Thymus (tissue), 11 donors: ENCODE data around the gene EDEM3. TPM values are rescaled to one million over a fixed set of nuclear protein-coding genes. Genes with fewer than 3 reads are reported as not detected.
"Not testable (repeated sequence)": the region's sequence is repeated elsewhere in the genome, so short reads cannot be mapped to it uniquely, and the experiment has no call there.

ENCODE experiments used
- DNase-seq, 9 donors: peaks; one replicate each; pipeline ENCODE4 v3.0.0-alpha.2; 2013; ENCODE audit warnings: low spot score in 9 of 9, low read depth in 6 of 9, missing footprints in 1 of 9
- H3K27ac ChIP-seq, 2 donors: one replicate each; pipeline ENCODE4 v1.5.1; 2013; ENCODE audit warnings: control low read depth in 1 of 2, low read depth in 1 of 2, low read length in 1 of 2, mild to moderate bottlenecking in 1 of 2, moderate library complexity in 1 of 2
- H3K27me3 ChIP-seq, 2 donors: one replicate each; pipeline ENCODE4 v1.5.1; 2013; ENCODE audit warnings: low read length in 1 of 2; ENCODE audit not compliant: control insufficient read depth in 2 of 2, insufficient read depth in 1 of 2
- H3K36me3 ChIP-seq, 2 donors: one replicate each; pipeline ENCODE4 v1.5.1; 2013; ENCODE audit warnings: low read length in 1 of 2, mild to moderate bottlenecking in 1 of 2, moderate library complexity in 1 of 2; ENCODE audit not compliant: control insufficient read depth in 2 of 2, insufficient read depth in 2 of 2
- H3K4me1 ChIP-seq, 2 donors: one replicate each; pipeline ENCODE4 v1.5.1; 2013; ENCODE audit warnings: low read length in 2 of 2; ENCODE audit not compliant: control insufficient read depth in 2 of 2, insufficient read depth in 2 of 2
- H3K4me3 ChIP-seq, 2 donors: one replicate each; pipeline ENCODE4 v1.5.1; 2013; ENCODE audit warnings: low read length in 2 of 2, control low read depth in 1 of 2, mild to moderate bottlenecking in 1 of 2
- H3K9me3 ChIP-seq, 2 donors: one replicate each; pipeline ENCODE4 v1.5.1; 2013; ENCODE audit warnings: low read length in 1 of 2, mild to moderate bottlenecking in 1 of 2; ENCODE audit not compliant: control insufficient read depth in 2 of 2, insufficient read depth in 1 of 2
- WGBS: extraction: QIAGEN DNeasy Blood & Tissue Kit; methylation state at CpG from one replicate; pipeline ENCODE4 v1.1.7; 2013; 5-methylcytosine and 5-hydroxymethylcytosine counted together
- polyA plus RNA-seq: library from polyadenylated mRNA; stranded (reverse); fragments of 200-250 nt; gene quantifications from one replicate; pipeline ENCODE4 v1.2.3, GENCODE V29; 2013
- total RNA-seq: library from RNA; stranded (reverse); fragments of 120-200 nt; gene quantifications from one replicate; pipeline ENCODE4 v1.2.4, GENCODE V29; 2013
- donor health status: healthy.

Gene EDEM3
- total and polyA plus RNA-seq, 2 donors: 19.0 to 24.2 TPM

DNA sequence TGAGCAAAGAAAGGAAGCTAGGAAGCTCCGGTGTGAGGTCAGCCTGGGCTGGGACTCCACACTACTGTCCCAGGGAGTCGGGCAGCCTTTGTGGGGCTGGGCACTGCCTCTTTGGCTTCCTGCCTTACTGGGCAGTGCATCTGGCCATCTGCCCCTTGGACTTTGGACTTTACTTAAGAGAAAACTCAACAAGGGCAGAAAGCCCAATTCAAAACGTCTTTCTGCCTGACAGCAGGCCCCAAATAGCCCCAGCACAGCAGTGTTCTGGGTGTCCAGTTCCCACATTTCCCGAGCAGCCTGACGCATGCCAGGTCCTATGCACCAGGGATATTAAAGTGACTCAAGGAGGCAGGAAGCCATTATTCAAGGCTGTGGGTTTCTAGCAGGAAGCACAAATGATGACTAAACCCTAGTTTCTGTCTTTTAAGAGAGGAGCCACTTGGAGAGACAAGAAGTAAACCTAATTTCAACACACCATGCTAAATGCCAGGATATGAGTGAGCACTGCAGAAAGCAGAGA, 37.9 kb upstream of the EDEM3 start:
- Histone ChIP-seq H3K4me1 (no peaks in the 10 kb centered on the region), H3K36me3 (no peaks in the 10 kb centered on the region), H3K9me3 (no peaks in the 10 kb centered on the region), H3K27me3 (no peaks in the 10 kb centered on the region), H3K4me3 (no peak overlapping the region), H3K27ac (no peak overlapping the region)
- WGBS: 65% methylated on average over 5 of the region's 5 CpGs
- DNase-seq: peak in 1 of 9 donors; percentile 6

DNA sequence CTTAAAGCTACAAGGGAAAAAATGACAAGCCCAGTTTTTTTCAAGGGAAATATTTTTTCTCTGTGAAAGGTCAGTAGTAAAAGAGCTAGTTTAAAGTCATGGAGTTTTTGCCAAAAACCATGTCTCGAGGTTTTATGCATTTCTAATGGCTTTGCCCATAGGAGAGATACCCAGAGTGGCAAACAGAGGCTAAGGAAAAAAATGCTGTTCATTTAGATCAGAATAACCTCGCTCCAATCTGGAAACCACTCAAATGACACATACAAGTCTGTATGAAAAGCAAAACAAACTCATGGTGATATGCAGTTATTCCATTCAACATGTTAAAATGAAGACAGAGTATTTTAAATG, 36.9 kb upstream of the EDEM3 start:
- 98% methylated on average over 2 of the region's 2 CpGs for WGBS
- H3K36me3 ChIP-seq: no peaks in the 10 kb centered on the region
- H3K4me3 ChIP-seq: no peak overlapping the region
- H3K9me3 ChIP-seq: no peaks in the 10 kb centered on the region
- DNase-seq: no peak
- no peaks in the 10 kb centered on the region for H3K4me1 ChIP-seq
- H3K27ac ChIP-seq: no peak overlapping the region
- H3K27me3 ChIP-seq: no peaks in the 10 kb centered on the region

DNA sequence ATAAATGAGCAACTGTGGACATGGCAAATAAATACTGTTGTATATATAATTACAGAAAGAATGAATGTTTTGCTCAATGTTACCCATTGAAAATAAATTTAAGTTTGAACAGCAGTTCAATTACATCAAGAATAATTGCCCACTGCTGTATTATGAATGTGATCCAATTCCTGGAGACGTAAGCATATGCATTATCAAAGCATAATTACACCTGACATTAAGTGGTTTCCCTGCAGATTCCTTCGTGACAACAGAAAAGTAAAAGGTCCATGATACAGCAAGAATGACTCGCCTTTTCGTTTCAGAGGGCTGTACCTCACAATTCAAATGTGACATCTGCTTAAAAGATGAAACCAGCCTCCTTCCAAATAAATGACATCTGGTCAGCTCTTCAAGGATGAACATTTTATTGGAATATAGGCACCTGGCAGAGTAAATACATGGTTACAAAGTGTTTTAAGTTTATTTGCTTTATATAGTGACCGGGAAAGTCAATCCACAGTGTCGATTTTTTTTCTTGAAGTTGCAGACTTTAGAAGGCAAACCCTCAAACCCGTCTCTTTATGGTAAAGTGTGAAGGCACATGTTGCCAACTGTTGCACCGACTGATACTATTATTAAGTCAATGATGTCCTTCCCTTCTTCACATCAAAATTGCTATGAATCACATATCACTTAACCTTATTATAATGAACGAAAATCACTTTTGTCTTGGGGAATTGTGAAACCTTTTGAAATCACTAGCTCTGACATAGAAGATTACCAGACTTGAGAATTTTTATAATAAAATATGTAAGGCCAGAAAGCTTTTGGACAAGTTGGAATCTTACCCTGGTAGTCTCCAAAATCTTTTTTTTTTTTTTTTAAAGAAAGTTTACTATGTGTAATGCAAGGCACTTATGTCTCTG, 36.2 kb upstream of the EDEM3 start:
- Histone ChIP-seq H3K9me3 (no peaks in the 10 kb centered on the region), H3K27me3 (no peaks in the 10 kb centered on the region), H3K36me3 (no peaks in the 10 kb centered on the region), H3K27ac (no peak overlapping the region), H3K4me3 (no peak overlapping the region), H3K4me1 (no peaks in the 10 kb centered on the region)
- DNase-seq: no peak
- WGBS: 97% methylated on average over 9 of the region's 9 CpGs

DNA sequence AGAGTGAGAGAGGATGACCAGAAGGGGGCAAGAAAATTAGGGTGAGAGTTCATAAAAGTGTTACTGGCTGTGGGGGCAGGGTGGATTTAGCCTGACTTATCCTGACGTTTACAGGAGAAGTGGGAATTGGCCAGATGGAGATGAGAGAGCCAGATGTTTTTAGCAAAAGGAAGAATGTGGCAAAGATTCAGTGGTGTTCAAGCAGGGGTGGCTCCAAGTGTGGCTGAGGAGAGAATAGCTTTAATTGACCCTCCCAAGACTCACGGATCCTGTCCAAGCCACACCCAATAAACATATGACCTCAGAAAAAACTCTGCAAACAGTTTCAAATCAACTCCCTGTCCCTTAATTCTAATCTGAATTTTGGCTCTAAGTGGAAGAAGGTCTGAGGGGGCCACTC, 35.2 kb upstream of the EDEM3 start:
- no peak overlapping the region for H3K27ac ChIP-seq
- no peaks in the 10 kb centered on the region for H3K9me3 ChIP-seq
- no peaks in the 10 kb centered on the region for H3K27me3 ChIP-seq
- no peak for DNase-seq
- H3K36me3 ChIP-seq: no peaks in the 10 kb centered on the region
- H3K4me1 ChIP-seq: no peaks in the 10 kb centered on the region
- 96% methylated on average over 2 of the region's 2 CpGs for WGBS
- no peak overlapping the region for H3K4me3 ChIP-seq

DNA sequence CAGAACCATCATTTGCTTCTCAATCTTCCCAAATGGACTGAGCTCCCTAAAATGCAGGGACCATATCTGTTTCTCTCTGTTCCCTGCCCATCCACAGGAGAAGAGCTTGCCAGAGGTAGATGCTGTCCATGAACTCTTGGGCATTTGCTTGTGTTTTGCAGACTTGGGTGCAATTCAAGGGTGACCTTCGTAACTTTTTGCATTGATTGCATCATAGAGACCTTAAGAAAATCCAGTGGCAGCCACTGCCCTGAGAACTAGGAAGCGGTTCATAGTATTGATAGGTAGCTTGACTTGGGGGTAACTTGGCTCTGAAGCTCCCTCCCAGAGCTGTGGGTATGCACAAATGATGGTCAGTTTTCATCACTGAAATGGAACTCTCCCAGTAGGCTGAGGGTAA, 34.3 kb upstream of the EDEM3 start:
- no peaks in the 10 kb centered on the region for H3K27me3 ChIP-seq
- no peak overlapping the region for H3K4me3 ChIP-seq
- H3K36me3 ChIP-seq: no peaks in the 10 kb centered on the region
- no peaks in the 10 kb centered on the region for H3K4me1 ChIP-seq
- H3K27ac ChIP-seq: no peak overlapping the region
- WGBS: 96% methylated on average over 2 of the region's 2 CpGs
- H3K9me3 ChIP-seq: no peaks in the 10 kb centered on the region
- no peak for DNase-seq

DNA sequence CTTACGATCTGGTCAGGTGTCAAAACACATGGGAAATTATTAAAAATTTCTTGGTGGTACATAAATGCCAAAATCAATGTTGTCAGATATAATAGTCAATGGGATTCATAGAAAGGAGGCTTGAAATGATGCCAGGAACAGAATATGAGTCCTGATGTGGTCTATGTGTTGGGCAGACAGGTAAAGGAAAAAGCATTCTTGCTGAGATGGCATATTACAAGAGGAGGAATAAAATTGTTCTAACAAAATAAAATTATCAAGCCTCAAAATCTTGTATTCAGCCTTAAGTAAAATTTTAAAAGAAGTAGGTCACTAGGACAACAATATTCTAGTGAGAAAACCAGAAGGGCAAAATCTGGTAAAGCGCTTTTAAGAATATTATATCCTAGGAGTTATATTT, 30.9 kb upstream of the EDEM3 start:
- Histone ChIP-seq H3K27ac (no peak overlapping the region), H3K4me1 (no peaks in the 10 kb centered on the region), H3K4me3 (no peak overlapping the region), H3K27me3 (no peaks in the 10 kb centered on the region), H3K9me3 (peaks cover 0 to 3% of the 10 kb centered on the region in 2 donors), H3K36me3 (no peaks in the 10 kb centered on the region)
- 98% methylated on average over 2 of the region's 2 CpGs for WGBS
- DNase-seq: no peak

DNA sequence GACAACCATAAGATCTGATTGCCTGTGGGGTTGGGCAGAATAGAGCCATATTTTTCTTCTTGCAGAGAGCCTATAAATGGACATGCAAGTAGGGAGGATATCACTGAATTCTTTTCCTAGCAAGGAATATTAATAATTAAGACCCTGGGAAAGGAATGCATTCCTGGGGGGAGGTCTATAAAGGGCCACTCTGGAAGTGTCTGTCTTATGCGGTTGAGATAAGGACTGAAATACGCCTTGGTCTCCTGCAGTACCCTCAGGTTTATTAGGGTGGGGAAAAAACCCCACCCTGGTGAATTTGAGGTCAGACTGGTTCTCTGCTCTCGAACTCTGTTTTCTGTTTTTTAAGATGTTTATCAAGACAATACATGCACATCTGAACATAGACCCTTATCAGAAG, 29.1 kb upstream of the EDEM3 start:
- H3K36me3 ChIP-seq, H3K4me1 ChIP-seq, H3K4me3 ChIP-seq, H3K9me3 ChIP-seq, H3K27ac ChIP-seq, DNase-seq, H3K27me3 ChIP-seq: not testable (repeated sequence)
- 95% methylated on average over 3 of the region's 3 CpGs for WGBS

DNA sequence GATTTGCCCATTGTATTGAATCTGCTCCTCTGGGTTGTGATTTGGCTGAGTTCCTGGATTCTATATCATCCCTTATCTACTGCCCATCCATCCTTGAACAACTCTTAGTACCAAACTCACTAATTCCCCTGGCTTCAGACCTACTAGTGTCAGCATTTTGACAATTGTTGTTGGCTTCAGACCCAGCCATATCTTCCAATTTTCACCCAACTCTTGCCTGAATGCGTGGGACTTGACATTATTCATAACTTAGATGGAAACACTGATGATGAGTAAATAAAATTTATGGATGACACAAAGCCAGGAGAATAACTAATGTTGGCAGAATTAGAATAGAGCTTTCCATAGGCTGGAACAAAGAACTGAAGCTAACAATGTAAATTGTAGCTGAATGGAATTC, 27.3 kb upstream of the EDEM3 start:
- Histone ChIP-seq H3K4me1 (no peaks in the 10 kb centered on the region), H3K4me3 (no peak overlapping the region), H3K9me3 (peaks cover 0 to 3% of the 10 kb centered on the region in 2 donors), H3K27me3 (no peaks in the 10 kb centered on the region), H3K27ac (no peak overlapping the region), H3K36me3 (no peaks in the 10 kb centered on the region)
- DNase-seq: no peak
- WGBS: 89% methylated on average over 1 of the region's 1 CpG

DNA sequence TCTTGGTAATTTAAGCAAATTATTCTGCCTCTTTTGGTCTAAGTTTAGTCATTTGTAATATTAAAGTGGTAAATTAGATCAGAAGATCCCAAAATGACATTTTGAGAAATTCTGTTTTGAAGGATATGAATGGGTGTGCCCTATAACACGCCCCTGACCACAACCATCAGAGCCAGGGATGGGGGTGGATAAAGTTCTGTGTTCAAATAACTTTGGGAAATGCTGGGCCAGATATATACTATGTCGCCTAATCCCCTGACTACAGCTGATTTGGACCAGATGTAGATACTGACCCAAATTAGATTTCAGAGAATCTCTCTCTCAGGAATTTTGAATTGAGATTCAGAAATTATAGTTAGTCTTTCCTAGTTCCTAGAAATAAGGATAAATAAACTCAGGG, 21.2 kb upstream of the EDEM3 start:
- DNase-seq: no peak

More for the DNA sequence above, 21.2 kb upstream of the EDEM3 start:
- H3K36me3 ChIP-seq: no peaks in the 10 kb centered on the region
- H3K4me3 ChIP-seq: no peak overlapping the region
- H3K9me3 ChIP-seq: no peaks in the 10 kb centered on the region
- no peaks in the 10 kb centered on the region for H3K4me1 ChIP-seq
- WGBS: 46% methylated on average over 2 of the region's 2 CpGs
- no peaks in the 10 kb centered on the region for H3K27me3 ChIP-seq
- no peak overlapping the region for H3K27ac ChIP-seq
